Omental fat pad (tissue), 4 donors: ENCODE measurements around the gene TLCD1. TPM values are rescaled to one million over a fixed set of nuclear protein-coding genes. Genes with fewer than 3 reads are reported as not detected.
"Not testable (repeated sequence)": the region's sequence is repeated elsewhere in the genome, so short reads cannot be mapped to it uniquely, and the experiment has no call there.

ENCODE experiments used
- ATAC-seq: fragments of 150-250 bp; one replicate; pipeline ENCODE4 v1.9.1; 2016; ENCODE audit warnings: mild to moderate bottlenecking, moderate library complexity; ENCODE audit not compliant: low FRiP score
- DNase-seq: peaks from one replicate; pipeline ENCODE4 v3.0.0-alpha.2; 2019; ENCODE audit warnings: low spot score
- CTCF ChIP-seq, 3 donors: fragments of 450-650 bp; IDR thresholded peaks; one replicate each; pipeline ENCODE4 v1.5.1; 2016 to 2017; ENCODE audit warnings: antibody characterized with exemption in 3 of 3, mild to moderate bottlenecking in 3 of 3, moderate library complexity in 2 of 3
- total RNA-seq, 4 donors: library from RNA; depleted of rRNA; stranded (reverse); fragments of >200 nt; gene quantifications; one replicate each; pipeline ENCODE4 v1.1.0, GENCODE V29; 2016

The TLCD1 gene
- total RNA-seq, 4 donors from 2014 or later, result 2.1 to 5.2 (median 3.6) TPM; not detected in 1

GRCh38 chr17:28740406-28741357 is 14.6 kb upstream of the TLCD1 start:
- TF ChIP-seq CTCF (IDR thresholded peaks at IDR 0.05), result no peak
- no peak for ATAC-seq
- no peak for DNase-seq

GRCh38 chr17:28738680-28739384 is 12.8 kb upstream of the TLCD1 start:
- DNase-seq (no peak), ATAC-seq (no peak)
- no peak for TF ChIP-seq CTCF (IDR thresholded peaks at IDR 0.05)

- TF ChIP-seq CTCF (IDR thresholded peaks at IDR 0.05), result no peak
- no peak for DNase-seq
- ATAC-seq, result no peak
Measured at GRCh38 chr17:28737770-28738679, 12.0 kb upstream of the TLCD1 start.

GRCh38 chr17:28737316-28737715 is 11.3 kb upstream of the TLCD1 start:
- DNase-seq (no peak), ATAC-seq (no peak)
- no peak for TF ChIP-seq CTCF (IDR thresholded peaks at IDR 0.05)

- ATAC-seq, DNase-seq: not testable (repeated sequence)
Measured at GRCh38 chr17:28735913-28736769, 10.1 kb upstream of the TLCD1 start.

- no peak for TF ChIP-seq CTCF (IDR thresholded peaks at IDR 0.05)
- DNase-seq, result no peak
- no peak for ATAC-seq
Measured at GRCh38 chr17:28735242-28735722, 9.2 kb upstream of the TLCD1 start.
